H1 (cell line): Measurements from ENCODE around the gene TPPP2. TPM values are rescaled to one million over a fixed set of nuclear protein-coding genes. Genes with fewer than 3 reads are reported as not detected.

ENCODE experiments used
- BACH1 ChIP-seq: IDR thresholded peaks from 2 replicates; pipeline ENCODE4 v1.6.1; 2012; ENCODE audit warnings: low read length, improper control_type of control experiment
- FOSL1 ChIP-seq: IDR thresholded peaks from 2 replicates; pipeline ENCODE4 v1.6.1; 2011; ENCODE audit warnings: mild to moderate bottlenecking, low read depth, low read length, moderate library complexity; ENCODE audit not compliant: insufficient read depth
- HDAC6 ChIP-seq: IDR thresholded peaks from one replicate; pipeline ENCODE4 v1.7.1; 2012; ENCODE audit warnings: low read depth, mild to moderate bottlenecking, inconsistent platforms, low read length, moderate library complexity
- KDM5A ChIP-seq: fragments of 200-600 bp; IDR thresholded peaks from 2 replicates; pipeline ENCODE4 v1.7.1; 2012; ENCODE audit warnings: mild to moderate bottlenecking, low read length, inconsistent platforms, mixed read lengths
- SP4 ChIP-seq: IDR thresholded peaks from 2 replicates; pipeline ENCODE4 v1.6.1; 2012; ENCODE audit warnings: low read length, inconsistent platforms
- TBP ChIP-seq: IDR thresholded peaks from 2 replicates; pipeline ENCODE4 v1.6.1; 2011; ENCODE audit warnings: low read depth, low read length, improper control_type of control experiment
- ZNF274 ChIP-seq: IDR thresholded peaks from 2 replicates; pipeline ENCODE4 v1.7.0; 2012; ENCODE audit warnings: low read length, borderline replicate concordance; ENCODE audit errors: extremely low read depth
- polyA plus RNA-seq, 7 experiments: library from polyadenylated mRNA; depleted of rRNA in 3 of 7; stranded (reverse) in 5 of 7; unstranded in 2 of 7; fragments of >200 nt in 5 of 7; fragments of 200-250 nt in 2 of 7; gene quantifications; 1 replicate in 5 of 7; 2 replicates in 1 of 7; 4 replicates in 1 of 7; pipeline versions ENCODE4 v1.2.1 to v1.2.3, GENCODE V29; 2011 to 2013; ENCODE audit warnings: missing spikeins in 2 of 7, mixed read lengths in 2 of 7
- total RNA-seq: library from RNA; stranded (reverse); fragmentation: NEBNext Ultra II Directional; extraction: Animal tissue kit (Norgen Biotek cat#: 25700); gene quantifications from 2 replicates; pipeline ENCODE4 v1.2.1, GENCODE V29; 2021

TPPP2 gene
- total and polyA plus RNA-seq, 2 of the 8 experiments (the other 6 are each of a cell fraction or from before 2014, with no cell fraction given) = not detected

DNA sequence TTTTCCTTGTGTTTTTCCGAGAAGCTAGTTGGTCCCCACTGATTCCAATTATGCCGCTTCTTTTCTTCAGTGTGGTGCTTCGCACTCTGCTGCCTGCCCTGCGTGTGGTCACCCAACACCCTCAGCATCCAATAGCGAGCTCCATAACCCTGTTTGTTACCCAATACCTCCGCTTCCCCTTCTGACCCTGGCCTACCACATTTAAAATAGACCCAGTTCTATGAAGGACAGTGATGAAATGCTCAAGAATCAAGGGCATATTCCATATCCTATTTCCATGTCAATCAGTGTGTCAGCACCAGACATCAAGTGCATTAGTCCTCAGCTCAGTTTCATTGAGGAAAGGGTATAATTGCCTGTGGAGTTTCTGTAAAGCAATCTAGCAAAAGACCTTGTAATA is 14.7 kb upstream of the TPPP2 start (continued):
- TF ChIP-seq KDM5A (no peak), ZNF274 (no peak), TBP (no peak), HDAC6 (no peak), SP4 (no peak), FOSL1 (no peak), BACH1 (no peak)
